SK-N-SH (cell line): ENCODE results near the gene LIMK2. TPM values are rescaled to one million over a fixed set of nuclear protein-coding genes. Genes with fewer than 3 reads are reported as not detected.
"Not testable (repeated sequence)": the region's sequence is repeated elsewhere in the genome, so short reads cannot be mapped to it uniquely, and the experiment has no call there.

Experiments used
- CTCF ChIA-PET: fragments of 300-600, 350-600 bp; formaldehyde crosslinking; extraction: SDS; loops from one replicate; lab custom pipeline; 2021; lab: Yijun Ruan, JAX
- POLR2A ChIA-PET: fragments of 350-600 bp; sonication (Branson Sonifier 250); formaldehyde crosslinking; extraction: SDS; loops from one replicate; lab custom pipeline; 2020; ENCODE audit warnings: antibody characterized with exemption, inconsistent platforms; lab: Yijun Ruan, JAX
- DNase-seq: peaks from one replicate; pipeline ENCODE4 v3.0.0; 2012
- H2AFZ ChIP-seq: fragments of 200-600 bp; sonication (generic); 2 replicates; pipeline ENCODE4 v1.8.1; 2016; ENCODE audit warnings: antibody characterized with exemption, mild to moderate bottlenecking, low read depth
- H3F3A ChIP-seq: fragments of 200-600 bp; sonication (generic); replicated peaks from 2 replicates; pipeline ENCODE3; 2016; ENCODE audit warnings: antibody characterized with exemption, mild to moderate bottlenecking; ENCODE audit not compliant: insufficient read depth
- H3K27ac ChIP-seq, 2 experiments: fragments of 200-500 bp in 1 of 2; fragments of 200-600 bp in 1 of 2; sonication (Bioruptor generic) in 1 of 2; sonication (generic), shearing (Covaris generic) in 1 of 2; 2 replicates each; pipeline versions ENCODE4 v1.5.1 to v1.6.1; 2014 to 2016; ENCODE audit warnings: low read depth in 2 of 2, inconsistent platforms in 1 of 2, low read length in 1 of 2, mild to moderate bottlenecking in 1 of 2, mixed read lengths in 1 of 2
- H3K27me3 ChIP-seq: fragments of 200-600 bp; sonication (generic), shearing (Covaris generic); 2 replicates; pipeline ENCODE4 v1.6.1; 2016; ENCODE audit warnings: mixed run types; ENCODE audit not compliant: insufficient read depth
- H3K36me3 ChIP-seq, 2 experiments: fragments of 200-500 bp in 1 of 2; fragments of 200-600 bp in 1 of 2; sonication (Bioruptor generic) in 1 of 2; sonication (generic) in 1 of 2; replicated peaks in 1 of 2; 2 replicates each; pipeline versions ENCODE3 to v1.5.1; 2014 to 2016; ENCODE audit warnings: low read length in 1 of 2, mild to moderate bottlenecking in 1 of 2; ENCODE audit not compliant: insufficient read depth in 2 of 2, control insufficient read depth in 1 of 2
- H3K4me1 ChIP-seq, 2 experiments: fragments of 200-500 bp in 1 of 2; fragments of 200-600 bp in 1 of 2; sonication (Bioruptor generic) in 1 of 2; sonication (generic), shearing (Covaris generic) in 1 of 2; 2 replicates each; pipeline versions ENCODE4 v1.5.1 to v1.6.1; 2014 to 2016; ENCODE audit warnings: low read depth in 1 of 2, low read length in 1 of 2, mixed run types in 1 of 2; ENCODE audit not compliant: insufficient read depth in 2 of 2, control insufficient read depth in 1 of 2
- H3K4me2 ChIP-seq: fragments of 200-600 bp; sonication (generic), shearing (Covaris generic); 2 replicates; pipeline ENCODE4 v1.6.1; 2017; ENCODE audit warnings: mixed run types
- H3K4me3 ChIP-seq, 2 experiments: fragments of 200-500 bp in 1 of 2; fragments of 200-600 bp in 1 of 2; sonication (Bioruptor generic) in 1 of 2; sonication (generic), shearing (Covaris generic) in 1 of 2; 2 replicates each; pipeline versions ENCODE4 v1.5.1 to v1.8.1; 2014 to 2016; ENCODE audit warnings: low read depth in 2 of 2, inconsistent platforms in 1 of 2, low read length in 1 of 2, mild to moderate bottlenecking in 1 of 2, mixed read lengths in 1 of 2, moderate library complexity in 1 of 2
- H3K79me2 ChIP-seq: fragments of 200-600 bp; sonication (generic); 2 replicates; pipeline ENCODE4 v1.8.1; 2017; ENCODE audit warnings: mild to moderate bottlenecking; ENCODE audit not compliant: insufficient read depth
- H3K9ac ChIP-seq: fragments of 200-600 bp; sonication (generic); 2 replicates; pipeline ENCODE4 v1.6.1; 2017; ENCODE audit warnings: mixed run types
- H3K9me2 ChIP-seq: fragments of 200-600 bp; sonication (generic); 2 replicates; pipeline ENCODE4 v1.6.1; 2017; ENCODE audit warnings: mixed run types
- H3K9me3 ChIP-seq: fragments of 200-600 bp; sonication (generic); 2 replicates; pipeline ENCODE4 v1.6.1; 2017; ENCODE audit warnings: mixed run types, mild to moderate bottlenecking, moderate library complexity
- H4K20me1 ChIP-seq: fragments of 200-600 bp; sonication (generic); 2 replicates; pipeline ENCODE4 v1.6.1; 2017; ENCODE audit warnings: mild to moderate bottlenecking, mixed run types; ENCODE audit not compliant: insufficient read depth
- CHD2 ChIP-seq: fragments of 150-350 bp; IDR thresholded peaks from 2 replicates; pipeline ENCODE4 v1.6.1; 2018; ENCODE audit warnings: low read length; ENCODE audit not compliant: partially characterized antibody
- ELF1 ChIP-seq: IDR thresholded peaks from 2 replicates; pipeline ENCODE4 v1.4.0; 2012
- FOSL2 ChIP-seq: IDR thresholded peaks from 2 replicates; pipeline ENCODE4 v1.4.0; 2012; ENCODE audit warnings: low read depth, mild to moderate bottlenecking, moderate library complexity, borderline replicate concordance
- FOXJ3 ChIP-seq: sonication (generic); formaldehyde crosslinking; IDR thresholded peaks from 2 replicates; pipeline ENCODE4 v1.5.1; 2020; ENCODE audit warnings: mild to moderate bottlenecking, missing genetic modification reagents
- GABPA ChIP-seq: IDR thresholded peaks from 2 replicates; pipeline ENCODE4 v1.4.0; 2012; ENCODE audit warnings: low read depth, mild to moderate bottlenecking
- MAX ChIP-seq: IDR thresholded peaks from 2 replicates; pipeline ENCODE4 v1.4.0; 2012; ENCODE audit warnings: low read depth
- MEF2A ChIP-seq: IDR thresholded peaks from 2 replicates; pipeline ENCODE4 v1.4.0; 2012; ENCODE audit warnings: low read depth, borderline replicate concordance
- MXI1 ChIP-seq: IDR thresholded peaks from 2 replicates; pipeline ENCODE4 v1.6.1; 2012; ENCODE audit warnings: mild to moderate bottlenecking, low read depth, low read length, improper control_type of control experiment
- NFIC ChIP-seq: IDR thresholded peaks from 2 replicates; pipeline ENCODE4 v1.4.0; 2012; ENCODE audit warnings: borderline replicate concordance
- NRF1 ChIP-seq: IDR thresholded peaks from 2 replicates; pipeline ENCODE4 v1.6.1; 2012; ENCODE audit warnings: low read depth, mild to moderate bottlenecking, low read length
- PBX3 ChIP-seq: IDR thresholded peaks from 2 replicates; pipeline ENCODE4; 2012
- RCOR1 ChIP-seq: fragments of 150-350 bp; IDR thresholded peaks from 2 replicates; pipeline ENCODE4 v1.6.1; 2017; ENCODE audit warnings: antibody characterized with exemption, low read length
- RFX5 ChIP-seq: IDR thresholded peaks from 2 replicates; pipeline ENCODE4 v1.6.1; 2012; ENCODE audit warnings: mild to moderate bottlenecking, improper control_type of control experiment, low read length
- SIN3A ChIP-seq: IDR thresholded peaks from 2 replicates; pipeline ENCODE4 v1.6.1; 2012; ENCODE audit warnings: low read depth, mild to moderate bottlenecking, low read length, moderate library complexity, borderline replicate concordance
- TEAD4 ChIP-seq: IDR thresholded peaks from 2 replicates; pipeline ENCODE4 v1.4.0; 2012; ENCODE audit warnings: mild to moderate bottlenecking, borderline replicate concordance; ENCODE audit not compliant: insufficient read depth
- USF2 ChIP-seq: fragments of 150-350 bp; IDR thresholded peaks from 2 replicates; pipeline ENCODE4 v1.6.1; 2017; ENCODE audit warnings: antibody characterized with exemption, low read length, low read depth, borderline replicate concordance
- YY1 ChIP-seq: IDR thresholded peaks from 2 replicates; pipeline ENCODE4 v1.4.0; 2012; ENCODE audit warnings: low read depth, mild to moderate bottlenecking
- ZBTB33 ChIP-seq: IDR thresholded peaks from 2 replicates; pipeline ENCODE4 v1.4.0; 2012; ENCODE audit warnings: low read depth, borderline replicate concordance
- WGBS: methylation state at CpG from one replicate; pipeline ENCODE4 v1.1.6; 2017; ENCODE audit warnings: low lambda C conversion rate; 5-methylcytosine and 5-hydroxymethylcytosine counted together
- polyA plus RNA-seq, 3 experiments: library from polyadenylated mRNA; depleted of rRNA; stranded (reverse); fragments of >200 nt; gene quantifications; 2 replicates each; pipeline ENCODE4 v1.2.3, GENCODE V29; 2012
- TF ChIP-seq, protein P1 (sequence below): fragments of 200-600 bp; sonication (generic); IDR thresholded peaks from 2 replicates; pipeline ENCODE4 v1.6.1; 2017; ENCODE audit warnings: antibody characterized with exemption, mild to moderate bottlenecking, moderate library complexity

The LIMK2 gene
- polyA plus RNA-seq, 1 of the 3 experiments (the other 2 are of a cell fraction): 9.8 TPM

DNA sequence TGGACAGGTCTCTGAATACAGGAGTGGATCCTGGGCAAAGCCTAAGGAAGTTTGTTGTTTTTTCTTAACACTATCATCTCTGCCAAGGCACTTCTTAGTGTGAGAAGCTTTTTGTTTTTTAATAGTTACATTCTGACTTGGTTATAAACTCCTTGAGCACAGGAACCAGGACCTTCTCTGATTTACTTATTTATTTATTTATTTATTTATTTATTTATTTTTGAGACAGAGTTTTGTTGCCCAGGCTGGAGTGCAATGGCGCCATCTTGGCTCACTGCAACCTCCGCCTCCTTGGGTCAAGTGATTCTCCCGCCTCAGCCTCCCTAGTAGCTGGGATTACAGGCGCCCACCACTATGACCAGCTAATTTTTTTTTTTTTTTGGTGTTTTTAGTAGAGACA is 41.1 kb upstream of the LIMK2 start:
- Histone ChIP-seq H2AFZ (no peak overlapping the region), H4K20me1 (no peaks in the 10 kb centered on the region; the same call in 1 of the 2 replicates), H3K4me2 (no peak overlapping the region), H3K9me3 (no peaks in the 10 kb centered on the region), H3K79me2 (peaks cover 92% of the 10 kb centered on the region), H3K27me3 (no peaks in the 10 kb centered on the region), H3K4me1 (peaks cover 0 to 26% of the 10 kb centered on the region in 2 experiments; a peak in 3 of 4 replicates), H3F3A (peaks cover 42% of the 10 kb centered on the region), H3K9ac (no peak overlapping the region), H3K27ac (no peak overlapping the region), H3K4me3 (no peak overlapping the region), H3K9me2 (no peaks in the 10 kb centered on the region), H3K36me3 (peaks cover 0 to 9% of the 10 kb centered on the region in 2 experiments)
- DNase-seq: no peak
- TF ChIP-seq GABPA (no peak), PBX3 (no peak), ZBTB33 (no peak), CHD2 (no peak), RCOR1 (no peak), YY1 (no peak), FOXJ3 (no peak), USF2 (no peak), NFIC (no peak), SIN3A (no peak), MXI1 (no peak), NRF1 (no peak), RFX5 (no peak), FOSL2 (no peak), ELF1 (no peak), TEAD4 (no peak), MAX (no peak), MEF2A (no peak)
- TF ChIP-seq, protein P1, sequence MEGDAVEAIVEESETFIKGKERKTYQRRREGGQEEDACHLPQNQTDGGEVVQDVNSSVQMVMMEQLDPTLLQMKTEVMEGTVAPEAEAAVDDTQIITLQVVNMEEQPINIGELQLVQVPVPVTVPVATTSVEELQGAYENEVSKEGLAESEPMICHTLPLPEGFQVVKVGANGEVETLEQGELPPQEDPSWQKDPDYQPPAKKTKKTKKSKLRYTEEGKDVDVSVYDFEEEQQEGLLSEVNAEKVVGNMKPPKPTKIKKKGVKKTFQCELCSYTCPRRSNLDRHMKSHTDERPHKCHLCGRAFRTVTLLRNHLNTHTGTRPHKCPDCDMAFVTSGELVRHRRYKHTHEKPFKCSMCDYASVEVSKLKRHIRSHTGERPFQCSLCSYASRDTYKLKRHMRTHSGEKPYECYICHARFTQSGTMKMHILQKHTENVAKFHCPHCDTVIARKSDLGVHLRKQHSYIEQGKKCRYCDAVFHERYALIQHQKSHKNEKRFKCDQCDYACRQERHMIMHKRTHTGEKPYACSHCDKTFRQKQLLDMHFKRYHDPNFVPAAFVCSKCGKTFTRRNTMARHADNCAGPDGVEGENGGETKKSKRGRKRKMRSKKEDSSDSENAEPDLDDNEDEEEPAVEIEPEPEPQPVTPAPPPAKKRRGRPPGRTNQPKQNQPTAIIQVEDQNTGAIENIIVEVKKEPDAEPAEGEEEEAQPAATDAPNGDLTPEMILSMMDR: no peak
- POLR2A ChIA-PET: no interaction called here
- CTCF ChIA-PET: interaction anchor here (0.8 kb wide), 1 partner anchor 22 kb away, joined by 3 read pairs; no protein-coding TSS in a partner anchor
- WGBS: 98% methylated on average over 4 of the region's 4 CpGs

GRCh38 chr22:31171734-31172133 is 40.4 kb upstream of the LIMK2 start:
- H3K4me3 ChIP-seq, H3K27ac ChIP-seq, H3K4me2 ChIP-seq, POLR2A ChIA-PET, H3K9ac ChIP-seq, H3K9me2 ChIP-seq, H4K20me1 ChIP-seq, H3K27me3 ChIP-seq, H3K9me3 ChIP-seq, DNase-seq, H3K36me3 ChIP-seq, H2AFZ ChIP-seq: not testable (repeated sequence)
- H3K79me2 ChIP-seq: peaks cover 92% of the 10 kb centered on the region
- peaks cover 48% of the 10 kb centered on the region for H3F3A ChIP-seq
- CTCF ChIA-PET: interaction anchor here (0.8 kb wide), 1 partner anchor 22 kb away, joined by 3 read pairs; no protein-coding TSS in a partner anchor
- peaks cover 0 to 30% of the 10 kb centered on the region in 2 experiments; a peak in 3 of 4 replicates for H3K4me1 ChIP-seq
- 97% methylated on average over 9 of the region's 9 CpGs for WGBS
